Endothelial cell of umbilical vein (primary cell): ENCODE results near the gene MRPL34.

ENCODE experiments used
- CTCF ChIP-seq, 2 donors: IDR thresholded peaks; 1 replicate in 1 of 2; 2 replicates in 1 of 2; pipeline ENCODE4 v1.5.1; 2011; ENCODE audit warnings: low read length in 2 of 2, mild to moderate bottlenecking in 2 of 2, moderate library complexity in 2 of 2, control low read depth in 1 of 2, inconsistent platforms in 1 of 2, low read depth in 1 of 2; ENCODE audit not compliant: insufficient read depth in 1 of 2; ENCODE audit errors: extremely low read depth in 1 of 2
- JUN ChIP-seq: IDR thresholded peaks from 2 replicates; pipeline ENCODE4 v1.6.1; 2011; ENCODE audit warnings: borderline replicate concordance, low read depth; ENCODE audit not compliant: insufficient read length, insufficient read depth
- POLR2AphosphoS5 ChIP-seq: IDR thresholded peaks from 2 replicates; pipeline ENCODE4 v1.6.1; 2012; ENCODE audit warnings: low read depth, mild to moderate bottlenecking, control low read depth, low read length, moderate library complexity; ENCODE audit not compliant: insufficient read depth

GRCh38 chr19:17347877-17348276 is 42.2 kb downstream of the MRPL34 start:
- TF ChIP-seq CTCF (IDR thresholded peaks at IDR 0.05; ENCODE audit: extremely low read depth in 1 of 2, insufficient read depth in 1 of 2, low read depth in 1 of 2, low read length in 2 of 2), result no peak
- no peak for TF ChIP-seq JUN
- TF ChIP-seq POLR2AphosphoS5, result no peak
